MM.1S (cell line): ENCODE measurements around the gene GNG12.

Experiments used
- CTCF ChIP-seq: fragments of 300-600 bp; sonication (generic); IDR thresholded peaks from 2 replicates; pipeline ENCODE4 v1.5.1; 2016; ENCODE audit warnings: antibody characterized with exemption, low read length, mixed read lengths
- EZH2 ChIP-seq: fragments of 300-600 bp; sonication (generic); optimal IDR thresholded peaks from 2 replicates; pipeline ENCODE3; 2017; ENCODE audit warnings: low read depth, mild to moderate bottlenecking, antibody characterized with exemption, low read length, mixed read lengths

GRCh38 chr1:67823615-67824014 lies 9.7 kb downstream of the GNG12 start:
- TF ChIP-seq CTCF (no peak), EZH2 (no peak)
